H1 (cell line): ENCODE data around the gene PTPN13.

Source experiments
- EP300 ChIP-seq, 2 experiments: IDR thresholded peaks; 1 replicate in 1 of 2; 2 replicates in 1 of 2; pipeline ENCODE4 v1.6.1; 2011 to 2012; ENCODE audit warnings: low read depth in 2 of 2, low read length in 2 of 2, mild to moderate bottlenecking in 2 of 2, borderline replicate concordance in 1 of 2, inconsistent platforms in 1 of 2, moderate library complexity in 1 of 2
- EZH2 ChIP-seq: fragments of 200-600 bp; sonication (generic); IDR thresholded peaks from 2 replicates; pipeline ENCODE4 v1.7.1; 2012; ENCODE audit warnings: low read depth, mild to moderate bottlenecking, moderate library complexity, low read length, inconsistent platforms; ENCODE audit not compliant: severe bottlenecking
- KDM1A ChIP-seq: fragments of 200-600, 300-600 bp; sonication (generic); IDR thresholded peaks from 2 replicates; pipeline ENCODE4 v1.7.1; 2016; ENCODE audit warnings: mild to moderate bottlenecking, low read length, borderline replicate concordance
- KDM5A ChIP-seq: fragments of 200-600 bp; IDR thresholded peaks from 2 replicates; pipeline ENCODE4 v1.7.1; 2012; ENCODE audit warnings: mild to moderate bottlenecking, low read length, inconsistent platforms, mixed read lengths
- RAD21 ChIP-seq, 2 experiments: IDR thresholded peaks in 1 of 2; conservative IDR thresholded peaks in 1 of 2; 2 replicates each; pipeline ENCODE4 v1.6.1; 2011; ENCODE audit warnings: low read depth in 2 of 2, low read length in 2 of 2, improper control_type of control experiment in 1 of 2, inconsistent platforms in 1 of 2, mild to moderate bottlenecking in 1 of 2, moderate library complexity in 1 of 2
- SIN3A ChIP-seq, 2 experiments: IDR thresholded peaks in 1 of 2; conservative IDR thresholded peaks in 1 of 2; 2 replicates each; pipeline ENCODE4 v1.6.1; 2011 to 2012; ENCODE audit warnings: low read length in 2 of 2, improper control_type of control experiment in 1 of 2, low read depth in 1 of 2, mild to moderate bottlenecking in 1 of 2
- TCF12 ChIP-seq: IDR thresholded peaks from 2 replicates; pipeline ENCODE4 v1.6.1; 2011; ENCODE audit warnings: low read depth, mild to moderate bottlenecking, low read length
- YY1 ChIP-seq: IDR thresholded peaks from 2 replicates; pipeline ENCODE4 v1.6.1; 2011; ENCODE audit warnings: low read depth, mild to moderate bottlenecking, low read length
- TF ChIP-seq, protein P1 (sequence below), 3 experiments: IDR thresholded peaks; 1 replicate in 2 of 3; 2 replicates in 1 of 3; pipeline versions ENCODE4 v1.5.1 to v1.6.1; 2011; ENCODE audit warnings: low read length in 3 of 3, mild to moderate bottlenecking in 3 of 3, inconsistent platforms in 2 of 3, low read depth in 1 of 3, moderate library complexity in 1 of 3; ENCODE audit not compliant: insufficient read depth in 1 of 3; ENCODE audit errors: control extremely low read depth in 1 of 3
- TF ChIP-seq, protein P2 (sequence below): IDR thresholded peaks from 2 replicates; pipeline ENCODE4 v1.6.1; 2011; ENCODE audit warnings: low read depth, mild to moderate bottlenecking, low read length; ENCODE audit not compliant: insufficient read depth

DNA sequence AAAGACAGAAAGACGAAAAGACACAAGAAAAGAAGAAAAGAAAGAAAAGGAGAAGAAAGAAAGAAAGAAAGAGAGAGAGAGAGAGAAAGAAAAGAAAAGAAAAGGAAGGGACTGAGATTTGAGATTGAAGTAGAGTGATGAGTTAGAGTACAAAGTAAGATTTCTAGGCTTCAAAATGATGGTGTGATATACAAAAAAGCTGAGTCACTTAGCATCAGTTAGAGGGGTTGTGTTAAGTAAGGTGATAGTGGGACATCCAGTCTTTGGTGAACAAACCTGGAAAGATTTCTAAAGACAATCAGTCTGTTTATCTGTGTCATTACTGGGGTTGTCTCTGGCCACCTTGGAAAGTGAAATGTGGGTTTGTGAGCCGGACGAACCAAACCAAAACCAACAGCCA, 241.6 kb downstream of the PTPN13 start:
- TF ChIP-seq EZH2 = no peak
- no peak for TF ChIP-seq KDM1A
- TF ChIP-seq YY1 = no peak
- TF ChIP-seq, protein P1, sequence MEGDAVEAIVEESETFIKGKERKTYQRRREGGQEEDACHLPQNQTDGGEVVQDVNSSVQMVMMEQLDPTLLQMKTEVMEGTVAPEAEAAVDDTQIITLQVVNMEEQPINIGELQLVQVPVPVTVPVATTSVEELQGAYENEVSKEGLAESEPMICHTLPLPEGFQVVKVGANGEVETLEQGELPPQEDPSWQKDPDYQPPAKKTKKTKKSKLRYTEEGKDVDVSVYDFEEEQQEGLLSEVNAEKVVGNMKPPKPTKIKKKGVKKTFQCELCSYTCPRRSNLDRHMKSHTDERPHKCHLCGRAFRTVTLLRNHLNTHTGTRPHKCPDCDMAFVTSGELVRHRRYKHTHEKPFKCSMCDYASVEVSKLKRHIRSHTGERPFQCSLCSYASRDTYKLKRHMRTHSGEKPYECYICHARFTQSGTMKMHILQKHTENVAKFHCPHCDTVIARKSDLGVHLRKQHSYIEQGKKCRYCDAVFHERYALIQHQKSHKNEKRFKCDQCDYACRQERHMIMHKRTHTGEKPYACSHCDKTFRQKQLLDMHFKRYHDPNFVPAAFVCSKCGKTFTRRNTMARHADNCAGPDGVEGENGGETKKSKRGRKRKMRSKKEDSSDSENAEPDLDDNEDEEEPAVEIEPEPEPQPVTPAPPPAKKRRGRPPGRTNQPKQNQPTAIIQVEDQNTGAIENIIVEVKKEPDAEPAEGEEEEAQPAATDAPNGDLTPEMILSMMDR (IDR thresholded peaks at IDR 0.05; ENCODE audit: control extremely low read depth in 1 of 3, insufficient read depth in 1 of 3, low read depth in 1 of 3, low read length in 3 of 3) = no peak
- no peak for TF ChIP-seq EP300 (IDR thresholded peaks at IDR 0.05; ENCODE audit: borderline replicate concordance in 1 of 2, low read depth in 2 of 2, low read length in 2 of 2)
- TF ChIP-seq SIN3A (conservative IDR thresholded peaks at IDR 0.05 in 1 of 2, IDR thresholded peaks at IDR 0.05 in 1 of 2; ENCODE audit: low read depth in 1 of 2, low read length in 2 of 2) = no peak
- TF ChIP-seq TCF12 = no peak
- TF ChIP-seq, protein P2, sequence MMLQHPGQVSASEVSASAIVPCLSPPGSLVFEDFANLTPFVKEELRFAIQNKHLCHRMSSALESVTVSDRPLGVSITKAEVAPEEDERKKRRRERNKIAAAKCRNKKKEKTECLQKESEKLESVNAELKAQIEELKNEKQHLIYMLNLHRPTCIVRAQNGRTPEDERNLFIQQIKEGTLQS = no peak
- TF ChIP-seq KDM5A = no peak
- TF ChIP-seq RAD21 (IDR thresholded peaks at IDR 0.05 in 1 of 2, conservative IDR thresholded peaks at IDR 0.05 in 1 of 2; ENCODE audit: low read depth in 2 of 2, low read length in 2 of 2) = no peak
